Motor neuron (in vitro differentiated cells): ENCODE measurements around the gene TOMM40L. TPM values are rescaled to one million over a fixed set of nuclear protein-coding genes. Genes with fewer than 3 reads are reported as not detected.
A peak's percentile ranks its signal among the peaks of the same experiment; 100 is the strongest.

Experiments used
- ATAC-seq, 8 experiments: fragments of 200-7000 bp; cut with Tn5 transposase; replicated peaks in 6 of 8; 2 replicates each; pipeline ENCODE4 v1.8.0; 2021; ENCODE audit warnings: mild to moderate bottlenecking in 8 of 8, moderate library complexity in 8 of 8
- H3K27ac ChIP-seq, 2 donors: fragments of 250-450 bp; sonication (Bioruptor Pico); 2 replicates each; pipeline ENCODE4 v1.9.0; 2021; ENCODE audit warnings: antibody characterized with exemption in 2 of 2, mild to moderate bottlenecking in 2 of 2, moderate library complexity in 1 of 2
- H3K4me1 ChIP-seq, 2 donors: fragments of 250-450 bp; sonication (Bioruptor Pico); replicated peaks in 1 of 2; 2 replicates each; pipeline ENCODE4 v1.6.1; 2021; ENCODE audit warnings: antibody characterized with exemption in 2 of 2, mild to moderate bottlenecking in 2 of 2, moderate library complexity in 1 of 2
- H3K4me3 ChIP-seq, 5 donors: fragments of 250-450 bp; sonication (Bioruptor Pico); 2 replicates each; pipeline ENCODE4 v1.9.0; 2021; ENCODE audit warnings: antibody characterized with exemption in 5 of 5, mild to moderate bottlenecking in 5 of 5, moderate library complexity in 4 of 5
- WGBS, 10 experiments: fragments of 450-650 bp; shearing (Covaris generic); methylation state at CpG; one replicate each; pipeline ENCODE4 v1.0.0; 2022; 5-methylcytosine and 5-hydroxymethylcytosine counted together
- in situ Hi-C, 9 experiments: fragments of 400-800 bp; cut with MboI; loops; one replicate each; pipeline ENCODE4 v1.15.0; 2021; ENCODE audit warnings: low sequenced_read_pairs in 9 of 9, low pct_unique_long_range_greater_than_20kb in 2 of 9; ENCODE audit not compliant: unreplicated experiment in 9 of 9
- total RNA-seq, 8 experiments: library from RNA; unstranded; fragments of 300-600 nt; gene quantifications; 2 replicates each; pipeline versions ENCODE4 v1.2.3 to v1.2.4, GENCODE V29; 2022

TOMM40L gene
- total RNA-seq, 8 experiments from 2014 or later = 5.1 to 24.3 (median 17.3) TPM

GRCh38 chr1:161199506-161200139 is 26.2 kb upstream of the TOMM40L start:
- in situ Hi-C loops = loop anchor here in 6 of 9 experiments (10.0 to 25.0 kb wide), 3 partner anchors 185 to 538 kb away; partner anchors contain the start of gene DUSP12 (in 2 of the 6)
- Histone ChIP-seq H3K4me3 (no peak overlapping the region), H3K4me1 (peaks cover 26 to 35% of the 10 kb centered on the region in 2 donors), H3K27ac (no peak overlapping the region)
- ATAC-seq = peak in 1 of 8 experiments; percentile 0
- WGBS, 10 experiments = 0 to 81% (median 79%) methylated on average over 1 to 3 of the region's 5 CpGs; no CpG with 5 or more reads in 7 of the 10 experiments

GRCh38 chr1:161200421-161200991 is 25.4 kb upstream of the TOMM40L start:
- peaks cover 26 to 35% of the 10 kb centered on the region in 2 donors for H3K4me1 ChIP-seq
- in situ Hi-C loops = loop anchor here in 6 of 9 experiments (10.0 to 25.0 kb wide), 3 partner anchors 184 to 537 kb away; partner anchors contain the start of gene DUSP12 (in 2 of the 6)
- 7 to 75% (median 56%) methylated on average over 2 to 4 of the region's 5 CpGs; no CpG with 5 or more reads in 6 of the 10 experiments for WGBS, 10 experiments
- H3K4me3 ChIP-seq = no peak overlapping the region
- peak overlapping the region; percentile 92 to 96 for H3K27ac ChIP-seq
- ATAC-seq = peak in 4 of 8 experiments; percentile 2 to 22 (median 11)

GRCh38 chr1:161200992-161201835 is 24.6 kb upstream of the TOMM40L start:
- Histone ChIP-seq H3K4me3 (peak overlapping the region; percentile 72 to 94 (median 79)), H3K4me1 (peaks cover 26 to 35% of the 10 kb centered on the region in 2 donors), H3K27ac (peak overlapping the region; percentile 92 to 96)
- 0 to 100% (median 72%) methylated on average over 1 to 13 of the region's 13 CpGs; no CpG with 5 or more reads in 3 of the 10 experiments for WGBS, 10 experiments
- peak in 6 of 8 experiments; percentile 3 to 29 (median 12) for ATAC-seq
- in situ Hi-C loops = loop anchor here in 6 of 9 experiments (10.0 to 25.0 kb wide), 3 partner anchors 184 to 536 kb away; partner anchors contain the start of gene DUSP12 (in 2 of the 6)

- peak; percentile 36 to 96 (median 92) for ATAC-seq
- in situ Hi-C loops = loop anchor here in 6 of 9 experiments (10.0 to 25.0 kb wide), 3 partner anchors 183 to 535 kb away; partner anchors contain the start of gene DUSP12 (in 2 of the 6)
- 0 to 7% (median 2%) methylated on average over 2 to 40 of the region's 53 CpGs; no CpG with 5 or more reads in 1 of the 10 experiments for WGBS, 10 experiments
- Histone ChIP-seq H3K4me1 (peaks cover 26 to 33% of the 10 kb centered on the region in 2 donors), H3K4me3 (peak within 1 kb of the TSS; percentile 72 to 94 (median 79)), H3K27ac (peak within 1 kb of the TSS; percentile 92 to 96)
Observed at GRCh38 chr1:161201836-161202712, 23.8 kb upstream of the TOMM40L start, which contains the start of gene NDUFS2. Gene NDUFS2, plus strand, starts transcription at chr1:161202367. Its CDS starts 19 bp downstream, at chr1:161202386.

GRCh38 chr1:161206411-161207140 is 19.3 kb upstream of the TOMM40L start:
- Histone ChIP-seq H3K4me3 (no peak overlapping the region), H3K27ac (no peak overlapping the region), H3K4me1 (peaks cover 8 to 9% of the 10 kb centered on the region in 2 donors)
- ATAC-seq = no peak
- in situ Hi-C loops = loop anchor here in 6 of 9 experiments (10.0 to 25.0 kb wide), 3 partner anchors 178 to 531 kb away; partner anchors contain the start of gene DUSP12 (in 2 of the 6)
- WGBS, 10 experiments = 0 to 100% (median 91%) methylated on average over 1 to 11 of the region's 12 CpGs; no CpG with 5 or more reads in 1 of the 10 experiments

DNA sequence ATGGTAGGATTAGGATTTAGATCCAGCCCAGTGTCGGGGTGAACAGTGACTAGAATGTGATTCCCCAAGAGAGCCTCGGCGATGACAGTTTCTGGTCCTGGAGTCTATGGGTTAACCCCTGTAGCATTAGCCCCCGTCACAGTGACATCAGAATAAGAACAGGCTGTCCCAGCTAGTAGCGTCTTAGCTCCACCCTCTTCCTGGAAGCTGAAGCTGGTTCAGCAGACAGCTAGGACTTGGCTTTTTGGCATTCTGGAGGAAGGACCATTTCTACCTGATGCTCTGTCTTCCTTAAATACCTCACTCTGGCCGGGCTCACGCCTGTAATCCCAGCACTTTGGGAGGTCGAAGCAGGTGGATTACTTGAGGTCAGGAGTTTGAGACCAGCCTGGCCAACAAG is 18.7 kb upstream of the TOMM40L start:
- WGBS, 10 experiments = 72 to 100% (median 91%) methylated on average over 1 to 8 of the region's 8 CpGs; no CpG with 5 or more reads in 2 of the 10 experiments
- in situ Hi-C loops = loop anchor here in 6 of 9 experiments (10.0 to 25.0 kb wide), 3 partner anchors 178 to 530 kb away; partner anchors contain the start of gene DUSP12 (in 2 of the 6)
- peak in 2 of 8 experiments; percentile 12 to 44 for ATAC-seq
- Histone ChIP-seq H3K4me3 (no peak overlapping the region), H3K27ac (no peak overlapping the region), H3K4me1 (peaks cover 6% of the 10 kb centered on the region in 2 donors)

GRCh38 chr1:161209790-161210409 is 16.0 kb upstream of the TOMM40L start:
- H3K27ac ChIP-seq = no peak overlapping the region
- WGBS, 10 experiments = 3 to 100% (median 45%) methylated on average over 1 to 11 of the region's 11 CpGs
- no peak overlapping the region for H3K4me3 ChIP-seq
- in situ Hi-C loops = loop anchor here in 6 of 9 experiments (10.0 to 25.0 kb wide), 3 partner anchors 175 to 527 kb away; partner anchors contain the start of gene DUSP12 (in 2 of the 6)
- ATAC-seq = peak; percentile 74 to 98 (median 84)
- H3K4me1 ChIP-seq = no peaks in the 10 kb centered on the region

DNA sequence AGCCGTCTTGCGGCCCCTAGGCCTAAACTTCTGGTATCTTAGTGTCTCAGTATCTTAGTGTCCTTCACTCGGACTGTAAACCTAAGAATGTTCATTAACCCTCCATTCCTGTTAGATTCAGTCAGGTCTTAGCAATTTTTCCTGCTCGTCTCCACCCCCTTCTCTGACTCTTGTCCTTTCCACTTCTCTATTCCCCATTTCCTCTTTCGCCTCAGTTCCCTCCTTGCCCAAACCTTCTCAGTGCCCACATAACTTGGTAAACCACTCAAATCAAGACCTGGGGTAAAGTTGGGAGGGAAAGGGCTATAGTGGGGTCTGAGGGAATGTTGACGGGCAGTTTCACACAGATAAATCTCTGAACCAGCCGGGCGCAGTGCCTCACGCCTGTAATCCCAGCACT is 11.5 kb upstream of the TOMM40L start:
- no peak for ATAC-seq
- H3K4me1 ChIP-seq = no peaks in the 10 kb centered on the region
- H3K4me3 ChIP-seq = no peak overlapping the region
- no peak overlapping the region for H3K27ac ChIP-seq
- WGBS, 10 experiments = 87 to 100% (median 98%) methylated on average over 1 to 9 of the region's 9 CpGs; no CpG with 5 or more reads in 1 of the 10 experiments
- in situ Hi-C loops = loop anchor here in 5 of 9 experiments (25.0 kb wide), 2 partner anchors 173 to 523 kb away; partner anchors contain the start of gene DUSP12 (in 2 of the 5)

DNA sequence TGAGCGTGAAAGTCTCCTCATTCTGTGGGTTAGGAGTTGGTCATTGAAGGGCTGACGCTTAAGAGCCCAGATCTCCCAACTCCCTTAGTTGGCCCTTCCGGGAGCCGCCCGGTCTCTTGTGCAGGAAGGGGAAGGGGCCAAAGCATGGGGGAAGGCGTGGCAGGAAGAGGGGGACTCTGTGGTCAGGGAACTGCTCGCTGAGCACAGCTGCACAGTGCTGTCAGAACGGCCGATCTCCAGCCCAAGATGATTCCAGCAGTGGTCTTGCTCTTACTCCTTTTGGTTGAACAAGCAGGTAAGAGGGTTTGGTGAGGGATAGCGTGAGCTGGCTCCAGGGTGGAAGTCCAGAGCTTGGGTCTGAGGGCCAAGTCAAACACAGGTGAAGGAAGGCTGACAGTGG is 10.8 kb upstream of the TOMM40L start, which contains the start of gene FCER1G:
Gene FCER1G, plus strand, starts transcription at position 220 of the 400 bp plus-strand sequence. Its CDS starts 27 bp downstream, at position 247.
- Histone ChIP-seq H3K27ac (no peak within 1 kb of the TSS), H3K4me1 (no peaks in the 10 kb centered on the region), H3K4me3 (no peak within 1 kb of the TSS)
- 80 to 100% (median 92%) methylated on average over 1 to 6 of the region's 10 CpGs; no CpG with 5 or more reads in 3 of the 10 experiments for WGBS, 10 experiments
- in situ Hi-C loops = loop anchor here in 6 of 9 experiments (5.0 to 25.0 kb wide), 3 partner anchors 167 to 522 kb away; partner anchors contain the start of gene DUSP12 (in 2 of the 6)
- ATAC-seq = no peak

- Histone ChIP-seq H3K4me1 (no peaks in the 10 kb centered on the region), H3K27ac (no peak overlapping the region), H3K4me3 (no peak overlapping the region)
- 0 to 100% (median 59%) methylated on average over 1 to 7 of the region's 7 CpGs for WGBS, 10 experiments
- in situ Hi-C loops = loop anchor here in 6 of 9 experiments (5.0 to 25.0 kb wide), 3 partner anchors 165 to 520 kb away; partner anchors contain the start of gene DUSP12 (in 2 of the 6)
- ATAC-seq = peak in 5 of 8 experiments; percentile 17 to 59 (median 39)
Observed at GRCh38 chr1:161216945-161217712, 8.7 kb upstream of the TOMM40L start.
